WTC11 (cell line): Measurements from ENCODE around the gene VEZT.

ENCODE experiments used
- E2F4 ChIP-seq: sonication (generic); formaldehyde crosslinking; IDR thresholded peaks from 2 replicates; pipeline ENCODE4 v1.8.1; 2022; ENCODE audit warnings: low read depth, mild to moderate bottlenecking, moderate library complexity, missing genetic modification reagents, borderline replicate concordance
- IRF2 ChIP-seq: sonication (generic); formaldehyde crosslinking; IDR thresholded peaks from 2 replicates; pipeline ENCODE4 v1.8.0; 2022; ENCODE audit warnings: low read depth, missing genetic modification reagents, borderline replicate concordance
- NFE2L1 ChIP-seq: sonication (generic); formaldehyde crosslinking; IDR thresholded peaks from 2 replicates; pipeline ENCODE4 v1.8.1; 2023; ENCODE audit warnings: missing genetic modification reagents
- TF ChIP-seq, protein P1 (sequence below): fragments of 200-600 bp; IDR thresholded peaks from 2 replicates; pipeline ENCODE4 v1.8.0; 2022; ENCODE audit warnings: antibody characterized with exemption
- TF ChIP-seq, protein P2 (sequence below): sonication (generic); formaldehyde crosslinking; IDR thresholded peaks from 2 replicates; pipeline ENCODE4 v1.8.1; 2022; ENCODE audit warnings: low read depth, missing genetic modification reagents, borderline replicate concordance
- TF ChIP-seq, protein P3 (sequence below): sonication (generic); formaldehyde crosslinking; IDR thresholded peaks from 2 replicates; pipeline ENCODE4 v1.8.1; 2023; ENCODE audit warnings: mild to moderate bottlenecking, missing genetic modification reagents, moderate library complexity
- TF ChIP-seq, protein P4 (sequence below): sonication (generic); formaldehyde crosslinking; IDR thresholded peaks from 2 replicates; pipeline ENCODE4 v1.8.0; 2022; ENCODE audit warnings: mild to moderate bottlenecking, missing genetic modification reagents

DNA sequence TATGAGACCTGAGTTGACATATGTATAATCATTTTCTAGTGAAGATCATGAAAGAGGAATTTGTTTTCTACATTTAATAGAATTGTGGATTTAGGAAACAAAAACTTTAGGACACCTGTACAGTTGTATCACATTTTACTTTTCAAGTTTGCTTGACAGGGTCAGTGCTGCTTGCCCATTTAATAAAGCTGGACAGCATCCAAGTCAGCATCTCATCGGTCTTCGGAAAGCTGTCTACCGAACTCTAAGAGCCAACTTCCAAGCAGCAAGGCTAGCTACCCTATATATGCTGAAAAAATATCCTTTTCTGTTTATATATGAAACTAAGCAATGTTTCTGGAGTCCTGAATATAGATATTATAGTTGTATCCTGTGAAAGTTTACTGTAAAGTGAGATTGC, 52.3 kb downstream of the VEZT start:
- TF ChIP-seq IRF2 (CRISPR knock-in tag) = no peak
- TF ChIP-seq, protein P1, sequence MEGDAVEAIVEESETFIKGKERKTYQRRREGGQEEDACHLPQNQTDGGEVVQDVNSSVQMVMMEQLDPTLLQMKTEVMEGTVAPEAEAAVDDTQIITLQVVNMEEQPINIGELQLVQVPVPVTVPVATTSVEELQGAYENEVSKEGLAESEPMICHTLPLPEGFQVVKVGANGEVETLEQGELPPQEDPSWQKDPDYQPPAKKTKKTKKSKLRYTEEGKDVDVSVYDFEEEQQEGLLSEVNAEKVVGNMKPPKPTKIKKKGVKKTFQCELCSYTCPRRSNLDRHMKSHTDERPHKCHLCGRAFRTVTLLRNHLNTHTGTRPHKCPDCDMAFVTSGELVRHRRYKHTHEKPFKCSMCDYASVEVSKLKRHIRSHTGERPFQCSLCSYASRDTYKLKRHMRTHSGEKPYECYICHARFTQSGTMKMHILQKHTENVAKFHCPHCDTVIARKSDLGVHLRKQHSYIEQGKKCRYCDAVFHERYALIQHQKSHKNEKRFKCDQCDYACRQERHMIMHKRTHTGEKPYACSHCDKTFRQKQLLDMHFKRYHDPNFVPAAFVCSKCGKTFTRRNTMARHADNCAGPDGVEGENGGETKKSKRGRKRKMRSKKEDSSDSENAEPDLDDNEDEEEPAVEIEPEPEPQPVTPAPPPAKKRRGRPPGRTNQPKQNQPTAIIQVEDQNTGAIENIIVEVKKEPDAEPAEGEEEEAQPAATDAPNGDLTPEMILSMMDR = no peak
- TF ChIP-seq, protein P2, sequence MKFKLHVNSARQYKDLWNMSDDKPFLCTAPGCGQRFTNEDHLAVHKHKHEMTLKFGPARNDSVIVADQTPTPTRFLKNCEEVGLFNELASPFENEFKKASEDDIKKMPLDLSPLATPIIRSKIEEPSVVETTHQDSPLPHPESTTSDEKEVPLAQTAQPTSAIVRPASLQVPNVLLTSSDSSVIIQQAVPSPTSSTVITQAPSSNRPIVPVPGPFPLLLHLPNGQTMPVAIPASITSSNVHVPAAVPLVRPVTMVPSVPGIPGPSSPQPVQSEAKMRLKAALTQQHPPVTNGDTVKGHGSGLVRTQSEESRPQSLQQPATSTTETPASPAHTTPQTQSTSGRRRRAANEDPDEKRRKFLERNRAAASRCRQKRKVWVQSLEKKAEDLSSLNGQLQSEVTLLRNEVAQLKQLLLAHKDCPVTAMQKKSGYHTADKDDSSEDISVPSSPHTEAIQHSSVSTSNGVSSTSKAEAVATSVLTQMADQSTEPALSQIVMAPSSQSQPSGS (CRISPR knock-in tag) = no peak
- no peak for TF ChIP-seq NFE2L1 (CRISPR knock-in tag)
- TF ChIP-seq, protein P3, sequence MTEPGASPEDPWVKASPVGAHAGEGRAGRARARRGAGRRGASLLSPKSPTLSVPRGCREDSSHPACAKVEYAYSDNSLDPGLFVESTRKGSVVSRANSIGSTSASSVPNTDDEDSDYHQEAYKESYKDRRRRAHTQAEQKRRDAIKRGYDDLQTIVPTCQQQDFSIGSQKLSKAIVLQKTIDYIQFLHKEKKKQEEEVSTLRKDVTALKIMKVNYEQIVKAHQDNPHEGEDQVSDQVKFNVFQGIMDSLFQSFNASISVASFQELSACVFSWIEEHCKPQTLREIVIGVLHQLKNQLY (CRISPR knock-in tag) = no peak
- no peak for TF ChIP-seq E2F4 (CRISPR knock-in tag)
- TF ChIP-seq, protein P4, sequence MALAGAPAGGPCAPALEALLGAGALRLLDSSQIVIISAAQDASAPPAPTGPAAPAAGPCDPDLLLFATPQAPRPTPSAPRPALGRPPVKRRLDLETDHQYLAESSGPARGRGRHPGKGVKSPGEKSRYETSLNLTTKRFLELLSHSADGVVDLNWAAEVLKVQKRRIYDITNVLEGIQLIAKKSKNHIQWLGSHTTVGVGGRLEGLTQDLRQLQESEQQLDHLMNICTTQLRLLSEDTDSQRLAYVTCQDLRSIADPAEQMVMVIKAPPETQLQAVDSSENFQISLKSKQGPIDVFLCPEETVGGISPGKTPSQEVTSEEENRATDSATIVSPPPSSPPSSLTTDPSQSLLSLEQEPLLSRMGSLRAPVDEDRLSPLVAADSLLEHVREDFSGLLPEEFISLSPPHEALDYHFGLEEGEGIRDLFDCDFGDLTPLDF (CRISPR knock-in tag) = no peak
